HFF-Myc (cell line): ENCODE results near the gene LUM.
"Not testable (repeated sequence)": the region's sequence is repeated elsewhere in the genome, so short reads cannot be mapped to it uniquely, and the experiment has no call there.

Experiments used
- DNase-seq: peaks from one replicate; pipeline ENCODE4 v3.0.0-alpha.2; 2011; ENCODE audit warnings: low read depth; ENCODE audit errors: extremely low read depth
- H3K4me3 ChIP-seq: replicated peaks from 2 replicates; pipeline ENCODE4 v1.5.1; 2011; ENCODE audit warnings: low read depth, mild to moderate bottlenecking, control low read depth, low read length
- TF ChIP-seq, protein P1 (sequence below): IDR thresholded peaks from 2 replicates; pipeline ENCODE4 v1.5.1; 2012; ENCODE audit warnings: mild to moderate bottlenecking, low read depth, low read length, control low read depth; ENCODE audit errors: missing control alignments

Gene LUM

GRCh38 chr12:91098461-91098860 is 12.8 kb downstream of the LUM start:
- H3K4me3 ChIP-seq = no peak overlapping the region
- TF ChIP-seq, protein P1, sequence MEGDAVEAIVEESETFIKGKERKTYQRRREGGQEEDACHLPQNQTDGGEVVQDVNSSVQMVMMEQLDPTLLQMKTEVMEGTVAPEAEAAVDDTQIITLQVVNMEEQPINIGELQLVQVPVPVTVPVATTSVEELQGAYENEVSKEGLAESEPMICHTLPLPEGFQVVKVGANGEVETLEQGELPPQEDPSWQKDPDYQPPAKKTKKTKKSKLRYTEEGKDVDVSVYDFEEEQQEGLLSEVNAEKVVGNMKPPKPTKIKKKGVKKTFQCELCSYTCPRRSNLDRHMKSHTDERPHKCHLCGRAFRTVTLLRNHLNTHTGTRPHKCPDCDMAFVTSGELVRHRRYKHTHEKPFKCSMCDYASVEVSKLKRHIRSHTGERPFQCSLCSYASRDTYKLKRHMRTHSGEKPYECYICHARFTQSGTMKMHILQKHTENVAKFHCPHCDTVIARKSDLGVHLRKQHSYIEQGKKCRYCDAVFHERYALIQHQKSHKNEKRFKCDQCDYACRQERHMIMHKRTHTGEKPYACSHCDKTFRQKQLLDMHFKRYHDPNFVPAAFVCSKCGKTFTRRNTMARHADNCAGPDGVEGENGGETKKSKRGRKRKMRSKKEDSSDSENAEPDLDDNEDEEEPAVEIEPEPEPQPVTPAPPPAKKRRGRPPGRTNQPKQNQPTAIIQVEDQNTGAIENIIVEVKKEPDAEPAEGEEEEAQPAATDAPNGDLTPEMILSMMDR = no peak
- DNase-seq = no peak

DNA sequence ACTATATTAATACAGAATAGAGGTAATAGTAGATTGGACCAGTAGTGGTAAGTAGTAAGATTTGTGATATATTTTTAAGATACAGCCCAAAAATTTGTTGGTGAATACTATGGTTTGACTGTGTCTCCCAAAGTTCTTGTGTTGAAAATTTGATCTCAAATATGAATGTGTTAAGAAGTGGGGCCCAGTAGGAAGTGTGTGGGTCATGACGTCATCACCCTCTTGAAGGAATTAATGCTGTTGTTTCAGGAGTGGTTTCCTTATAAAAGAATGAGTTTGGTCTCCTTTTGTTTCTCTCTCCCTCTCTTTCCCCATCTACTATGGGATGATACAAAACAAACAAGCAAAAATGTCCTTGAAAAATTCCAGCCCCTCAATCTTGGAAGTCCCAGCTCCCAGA is 16.3 kb downstream of the LUM start:
- no peak overlapping the region for H3K4me3 ChIP-seq
- no peak for DNase-seq
- TF ChIP-seq, protein P1 = no peak

- DNase-seq = no peak
- TF ChIP-seq, protein P1 = no peak
- H3K4me3 ChIP-seq = no peak overlapping the region
Observed at GRCh38 chr12:91094032-91094662, 17.1 kb downstream of the LUM start.

DNA sequence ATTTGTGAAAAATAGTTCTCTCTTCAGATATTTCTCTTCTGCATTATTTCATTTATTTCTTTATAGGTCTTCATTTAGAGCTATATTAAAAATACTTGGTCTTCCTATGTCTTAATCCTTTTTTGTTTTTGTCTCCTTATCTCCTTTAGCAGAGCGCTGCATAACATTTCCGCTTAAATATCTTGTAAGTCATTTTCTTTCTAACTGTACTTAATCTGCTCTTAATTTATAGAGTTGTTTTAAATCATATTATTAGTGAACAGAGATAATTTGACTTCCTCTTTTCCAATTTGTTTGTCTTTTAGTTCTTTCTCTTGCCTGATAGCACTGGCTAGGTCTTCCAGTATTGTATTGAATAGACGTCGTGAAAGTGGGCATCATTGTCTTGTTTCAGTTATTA is 18.0 kb downstream of the LUM start:
- TF ChIP-seq, protein P1 = no peak
- H3K4me3 ChIP-seq = no peak overlapping the region
- DNase-seq = no peak

DNA sequence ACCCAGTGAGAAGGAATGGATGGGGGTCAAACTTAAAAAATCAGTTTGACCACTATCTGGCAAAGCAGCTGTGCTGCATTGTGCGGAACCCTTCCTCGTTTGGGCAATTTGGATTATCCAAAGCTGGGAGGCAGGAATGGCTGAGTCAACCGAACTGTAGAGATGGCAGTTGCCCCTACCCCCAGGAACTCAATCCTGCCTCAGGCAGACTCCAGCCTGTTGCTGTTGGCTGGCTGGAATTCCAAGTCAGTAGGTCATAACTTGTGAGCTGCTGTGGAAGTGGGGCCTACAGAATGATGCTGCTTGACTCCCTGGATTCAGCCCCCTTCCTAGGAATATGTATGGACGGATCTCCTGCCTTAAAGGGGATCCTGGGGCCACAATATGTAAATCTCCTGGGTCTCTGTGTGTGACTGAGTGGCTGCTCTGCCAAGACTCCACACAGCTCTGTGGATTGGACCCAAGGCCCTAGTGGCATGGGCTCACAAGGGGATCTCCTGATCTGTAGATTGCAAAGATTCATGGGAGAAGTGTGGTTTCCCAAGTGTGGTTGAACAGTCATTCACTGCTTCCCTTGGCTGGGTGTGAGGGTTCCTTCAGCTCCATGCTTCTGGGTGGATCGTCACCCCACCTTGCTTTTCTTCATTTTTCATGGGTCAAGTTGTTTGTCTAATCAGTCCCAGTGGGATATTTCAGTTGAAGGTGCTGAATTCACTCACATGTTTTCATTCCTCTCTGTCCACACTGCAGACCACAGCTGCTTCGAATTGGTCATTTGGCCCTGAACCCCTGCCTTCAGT is 19.2 kb downstream of the LUM start:
- no peak for DNase-seq
- TF ChIP-seq, protein P1 = no peak
- H3K4me3 ChIP-seq = no peak overlapping the region

GRCh38 chr12:91089953-91090352 is 21.3 kb downstream of the LUM start:
- H3K4me3 ChIP-seq, DNase-seq: not testable (repeated sequence)

- no peak for DNase-seq
- no peak overlapping the region for H3K4me3 ChIP-seq
- TF ChIP-seq, protein P1 = no peak
Observed at GRCh38 chr12:91080041-91080440, 31.3 kb downstream of the LUM start.
